Endothelial cell of umbilical vein (primary cell): ENCODE measurements around the gene HIVEP1.

Experiments
- CTCF ChIP-seq, 2 donors: IDR thresholded peaks; 1 replicate in 1 of 2; 2 replicates in 1 of 2; pipeline ENCODE4 v1.5.1; 2011; ENCODE audit warnings: low read length in 2 of 2, mild to moderate bottlenecking in 2 of 2, moderate library complexity in 2 of 2, control low read depth in 1 of 2, inconsistent platforms in 1 of 2, low read depth in 1 of 2; ENCODE audit not compliant: insufficient read depth in 1 of 2; ENCODE audit errors: extremely low read depth in 1 of 2
- EZH2 ChIP-seq: IDR thresholded peaks from 2 replicates; pipeline ENCODE4 v1.6.1; 2012; ENCODE audit warnings: borderline replicate concordance, low read depth, mild to moderate bottlenecking, moderate library complexity, low read length, inconsistent platforms; ENCODE audit not compliant: severe bottlenecking
- FOS ChIP-seq: IDR thresholded peaks from 2 replicates; pipeline ENCODE4 v1.6.1; 2011; ENCODE audit warnings: mild to moderate bottlenecking, low read length, moderate library complexity, borderline replicate concordance; ENCODE audit not compliant: insufficient read depth
- JUN ChIP-seq: IDR thresholded peaks from 2 replicates; pipeline ENCODE4 v1.6.1; 2011; ENCODE audit warnings: borderline replicate concordance, low read depth; ENCODE audit not compliant: insufficient read length, insufficient read depth
- MAX ChIP-seq: IDR thresholded peaks from 2 replicates; pipeline ENCODE4 v1.6.1; 2011; ENCODE audit not compliant: insufficient read depth, insufficient read length
- POLR2A ChIP-seq: IDR thresholded peaks from 2 replicates; pipeline ENCODE4 v1.6.1; 2012; ENCODE audit warnings: low read depth, mild to moderate bottlenecking, control low read depth, low read length
- POLR2AphosphoS5 ChIP-seq: IDR thresholded peaks from 2 replicates; pipeline ENCODE4 v1.6.1; 2012; ENCODE audit warnings: low read depth, mild to moderate bottlenecking, control low read depth, low read length, moderate library complexity; ENCODE audit not compliant: insufficient read depth

- TF ChIP-seq MAX = no peak
- no peak for TF ChIP-seq CTCF (IDR thresholded peaks at IDR 0.05; ENCODE audit: extremely low read depth in 1 of 2, insufficient read depth in 1 of 2, low read depth in 1 of 2, low read length in 2 of 2)
- no peak for TF ChIP-seq POLR2A
- no peak for TF ChIP-seq POLR2AphosphoS5
- no peak for TF ChIP-seq EZH2
- no peak for TF ChIP-seq JUN
- TF ChIP-seq FOS = no peak
These were observed 12.8 kb downstream of the HIVEP1 start for GRCh38 chr6:12024699-12025434.
